Psoas muscle (tissue), 8 donors: ENCODE data around the gene SRSF3. TPM values are rescaled to one million over a fixed set of nuclear protein-coding genes. Genes with fewer than 3 reads are reported as not detected.
"Not testable (repeated sequence)": the region's sequence is repeated elsewhere in the genome, so short reads cannot be mapped to it uniquely, and the experiment has no call there.

Experiments
- ATAC-seq, 4 donors: fragments of 200-7000 bp; cut with Tn5 transposase; one replicate each; pipeline ENCODE4 v1.9.1; 2020; ENCODE audit warnings: moderate library complexity in 3 of 4, mild to moderate bottlenecking in 2 of 4
- DNase-seq, 2 donors: peaks; one replicate each; pipeline ENCODE4 v3.0.0-alpha.2; 2020
- H3K27ac ChIP-seq: fragments of 200-600 bp; one replicate; pipeline ENCODE4 v1.8.0; 2022
- H3K27me3 ChIP-seq, 3 donors: fragments of 200-600 bp in 1 of 3; one replicate each; pipeline versions ENCODE4 v1.6.1 to v1.8.0; 2013 to 2022; ENCODE audit warnings: low read length in 2 of 3, mild to moderate bottlenecking in 2 of 3, moderate library complexity in 1 of 3; ENCODE audit not compliant: insufficient read depth in 3 of 3
- H3K36me3 ChIP-seq, 2 donors: fragments of 200-600 bp in 1 of 2; one replicate each; pipeline versions ENCODE4 v1.6.1 to v1.8.0; 2013 to 2022; ENCODE audit warnings: low read depth in 1 of 2, mild to moderate bottlenecking in 1 of 2, moderate library complexity in 1 of 2; ENCODE audit not compliant: insufficient read depth in 1 of 2
- H3K4me1 ChIP-seq: fragments of 200-600 bp; one replicate; pipeline ENCODE4 v1.8.0; 2022
- H3K4me3 ChIP-seq: fragments of 200-600 bp; one replicate; pipeline ENCODE4 v1.8.0; 2022; ENCODE audit warnings: mild to moderate bottlenecking
- H3K9me3 ChIP-seq: fragments of 200-600 bp; one replicate; pipeline ENCODE4 v1.8.0; 2022
- WGBS, 3 donors: extraction: QIAGEN DNeasy Blood & Tissue Kit; methylation state at CpG; one replicate each; pipeline versions ENCODE4 v1.1.6 to v1.1.7; 2013; 5-methylcytosine and 5-hydroxymethylcytosine counted together
- intact Hi-C, 2 donors: fragments of 100-400 bp; cut with DNase I; formaldehyde crosslinking; loops; one replicate each; pipeline versions ENCODE4 v1.11.0 to v1.14.2; 2022
- polyA plus RNA-seq, 3 donors: library from polyadenylated mRNA; stranded (reverse); fragments of 200-250 nt; gene quantifications; one replicate each; pipeline ENCODE4 v1.2.3, GENCODE V29; 2013
- total RNA-seq, 4 donors: library from RNA; stranded (reverse); fragmentation: NEBNext Ultra II Directional in 2 of 4; extraction: Animal tissue kit (Norgen Biotek cat#: 25700) in 2 of 4; gene quantifications; one replicate each; pipeline versions ENCODE4 v1.2.1 to v1.2.4, GENCODE V29; 2021 to 2023
- TF ChIP-seq, protein P1 (sequence below): fragments of 200-600 bp; IDR thresholded peaks from one replicate; pipeline ENCODE4 v1.8.0; 2022; ENCODE audit warnings: antibody characterized with exemption
- donor health status: healthy with polysubstance abuse.
- donor health status: DM: no; HTN: no; CAD: no; lungs with moderate emphysema.
- donor health status: Bipolar disorder and iron deficiency.
- donor health status: healthy.
- donor health status: DM: yes; HTN: yes; CAD: no.
- donor health status: DM: no; HTN: no; CAD: no.
- donor health status: DM: no; HTN: no; CAD: no.
- donor health status: DM: yes; HTN: yes; CAD: no.

Gene SRSF3
- total and polyA plus RNA-seq, 7 donors = 64.6 to 267 (median 154) TPM

DNA sequence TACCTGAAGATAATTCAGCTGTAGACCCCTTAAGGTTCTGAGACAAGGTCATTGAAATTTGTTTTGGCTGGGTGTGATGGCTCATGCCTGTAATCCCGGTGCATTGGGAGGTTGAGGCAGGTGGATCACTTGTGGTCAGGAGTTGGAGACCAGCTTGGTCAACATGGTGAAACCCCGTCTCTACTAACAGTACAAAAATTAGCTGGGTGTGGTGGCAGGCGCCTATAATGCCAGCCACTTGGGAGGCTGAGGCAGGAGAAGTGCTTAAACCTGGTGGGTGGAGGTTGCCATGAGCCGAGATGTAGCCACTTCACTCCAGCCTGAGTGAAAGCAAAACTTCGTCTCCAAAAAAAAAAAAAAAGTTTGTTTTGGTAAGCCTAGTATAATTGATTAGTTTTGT is 11.0 kb downstream of the SRSF3 start:
- DNase-seq = no peak
- Histone ChIP-seq H3K36me3 (peaks cover 20 to 97% of the 10 kb centered on the region in 2 donors), H3K9me3 (no peaks in the 10 kb centered on the region), H3K4me3 (no peak overlapping the region), H3K4me1 (peaks cover 81% of the 10 kb centered on the region), H3K27ac (no peak overlapping the region), H3K27me3 (no peaks in the 10 kb centered on the region)
- intact Hi-C loops = no loop called here
- ATAC-seq = no peak
- TF ChIP-seq, protein P1, sequence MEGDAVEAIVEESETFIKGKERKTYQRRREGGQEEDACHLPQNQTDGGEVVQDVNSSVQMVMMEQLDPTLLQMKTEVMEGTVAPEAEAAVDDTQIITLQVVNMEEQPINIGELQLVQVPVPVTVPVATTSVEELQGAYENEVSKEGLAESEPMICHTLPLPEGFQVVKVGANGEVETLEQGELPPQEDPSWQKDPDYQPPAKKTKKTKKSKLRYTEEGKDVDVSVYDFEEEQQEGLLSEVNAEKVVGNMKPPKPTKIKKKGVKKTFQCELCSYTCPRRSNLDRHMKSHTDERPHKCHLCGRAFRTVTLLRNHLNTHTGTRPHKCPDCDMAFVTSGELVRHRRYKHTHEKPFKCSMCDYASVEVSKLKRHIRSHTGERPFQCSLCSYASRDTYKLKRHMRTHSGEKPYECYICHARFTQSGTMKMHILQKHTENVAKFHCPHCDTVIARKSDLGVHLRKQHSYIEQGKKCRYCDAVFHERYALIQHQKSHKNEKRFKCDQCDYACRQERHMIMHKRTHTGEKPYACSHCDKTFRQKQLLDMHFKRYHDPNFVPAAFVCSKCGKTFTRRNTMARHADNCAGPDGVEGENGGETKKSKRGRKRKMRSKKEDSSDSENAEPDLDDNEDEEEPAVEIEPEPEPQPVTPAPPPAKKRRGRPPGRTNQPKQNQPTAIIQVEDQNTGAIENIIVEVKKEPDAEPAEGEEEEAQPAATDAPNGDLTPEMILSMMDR = no peak
- 63 to 77% (median 71%) methylated on average over 5 of the region's 5 CpGs for WGBS, 3 donors

DNA sequence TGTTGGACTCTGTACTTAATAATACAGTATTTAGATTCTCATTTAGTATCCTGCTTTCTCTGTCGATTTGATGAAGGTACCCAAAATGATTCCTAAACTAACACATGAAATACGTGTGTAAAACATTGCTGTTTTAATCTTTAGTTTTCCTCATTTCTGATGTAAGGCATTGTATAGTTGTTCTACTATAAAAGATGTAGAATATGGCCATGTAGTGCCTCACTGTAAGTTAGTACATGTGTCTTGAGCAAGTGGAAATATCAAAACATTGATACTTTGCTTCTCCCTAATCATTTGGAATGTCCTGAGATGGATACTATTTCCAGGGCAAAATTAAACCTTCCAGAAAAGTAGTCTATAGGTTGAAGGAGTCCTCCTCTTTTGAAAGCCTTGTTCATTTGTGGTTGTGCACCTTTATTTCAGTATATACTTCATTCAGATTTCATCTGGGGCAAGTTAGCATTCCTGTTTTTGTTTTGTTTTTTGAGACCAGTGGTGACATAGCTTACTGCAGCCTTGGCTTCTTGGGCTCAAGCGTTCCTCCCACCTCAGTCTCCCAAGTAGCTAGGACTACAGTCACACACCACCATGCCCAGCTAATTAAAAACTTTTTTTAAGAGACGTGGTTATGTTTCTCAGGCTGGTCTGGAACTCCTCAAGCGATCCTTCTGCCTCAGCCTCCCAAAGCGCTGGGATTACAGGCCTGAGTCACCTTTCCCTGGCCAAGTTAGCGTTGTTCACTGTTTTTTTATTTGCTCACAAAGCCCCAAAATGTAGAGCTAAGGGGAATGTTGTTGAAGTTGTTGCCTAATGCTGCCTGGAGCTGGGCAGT is 11.6 kb downstream of the SRSF3 start:
- H3K27me3 ChIP-seq = no peaks in the 10 kb centered on the region
- peak overlapping the region; percentile 71 for H3K27ac ChIP-seq
- intact Hi-C loops = no loop called here
- DNase-seq (no peak), ATAC-seq (peak in 1 of 4 donors; percentile 9)
- peaks cover 17 to 96% of the 10 kb centered on the region in 2 donors for H3K36me3 ChIP-seq
- no peaks in the 10 kb centered on the region for H3K9me3 ChIP-seq
- no peak overlapping the region for H3K4me3 ChIP-seq
- TF ChIP-seq, protein P1 = no peak
- peaks cover 76% of the 10 kb centered on the region for H3K4me1 ChIP-seq
- WGBS, 3 donors = 79 to 91% (median 80%) methylated on average over 7 of the region's 7 CpGs

DNA sequence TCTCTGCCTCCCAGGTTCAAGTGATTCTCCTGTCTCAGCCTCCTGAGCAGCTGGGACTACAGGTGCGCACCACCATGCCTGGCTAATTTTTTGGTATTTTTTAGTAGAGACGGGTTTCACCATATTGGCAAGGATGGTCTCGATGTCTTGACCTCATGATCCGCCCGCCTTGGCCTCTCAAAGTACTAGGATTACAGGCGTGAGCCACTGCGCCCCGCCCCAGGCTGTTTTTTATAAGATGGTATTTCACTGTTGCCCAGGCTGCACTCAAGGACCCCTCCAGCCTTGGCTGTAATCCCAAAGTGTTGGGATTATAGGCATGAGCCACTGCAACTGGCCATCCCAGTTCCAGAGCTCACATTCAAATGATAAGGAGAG is 13.1 kb downstream of the SRSF3 start:
- WGBS, 3 donors = 75 to 87% (median 76%) methylated on average over 8 of the region's 8 CpGs
- H3K4me1 ChIP-seq = peaks cover 62% of the 10 kb centered on the region
- H3K4me3 ChIP-seq = peak overlapping the region; percentile 3
- ATAC-seq, H3K27me3 ChIP-seq, H3K9me3 ChIP-seq, DNase-seq, intact Hi-C loops: not testable (repeated sequence)
- H3K27ac ChIP-seq = peak overlapping the region; percentile 71
- H3K36me3 ChIP-seq = peaks cover 10 to 94% of the 10 kb centered on the region in 2 donors

DNA sequence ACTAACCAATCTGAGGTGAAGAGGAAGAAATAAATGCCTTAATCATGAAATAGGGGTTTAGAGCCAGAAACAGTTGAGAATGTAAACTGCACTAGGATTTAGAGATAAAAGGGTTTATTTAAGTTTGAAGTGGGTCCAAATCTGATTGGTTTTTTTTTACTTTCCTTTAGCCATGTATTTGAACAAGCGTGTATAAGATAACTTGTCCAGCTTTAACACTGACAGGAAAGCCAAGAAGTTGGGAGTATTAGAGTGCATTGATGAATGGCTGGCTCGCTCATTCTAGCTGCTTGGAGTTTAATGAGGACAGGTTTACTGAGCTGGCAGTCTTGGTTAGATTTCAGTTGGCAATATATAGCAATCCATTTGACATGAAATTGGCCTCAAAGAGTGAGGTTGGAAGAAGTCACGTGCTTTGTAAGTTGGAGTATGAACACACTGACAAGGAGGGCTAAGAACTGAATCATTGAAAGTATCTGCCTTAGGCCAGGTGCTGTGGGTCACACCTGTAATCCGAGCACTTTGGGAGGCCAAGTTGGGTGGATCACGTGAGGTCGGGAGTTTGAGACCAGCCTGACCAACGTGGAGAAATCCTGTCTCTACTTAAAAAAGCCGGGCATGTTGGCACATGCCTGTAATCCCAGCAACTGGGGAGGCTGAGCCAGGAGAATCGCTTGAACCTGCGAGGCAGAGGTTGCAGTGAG is 13.7 kb downstream of the SRSF3 start:
- TF ChIP-seq, protein P1 = no peak
- Histone ChIP-seq H3K9me3 (no peaks in the 10 kb centered on the region), H3K27me3 (no peaks in the 10 kb centered on the region), H3K36me3 (peaks cover 9 to 94% of the 10 kb centered on the region in 2 donors), H3K4me1 (peaks cover 60% of the 10 kb centered on the region), H3K27ac (peak overlapping the region; percentile 76), H3K4me3 (peak overlapping the region; percentile 3)
- no peak for DNase-seq
- 34 to 45% (median 40%) methylated on average over 10 of the region's 10 CpGs for WGBS, 3 donors
- peak; percentile 56 to 83 (median 72) for ATAC-seq
- intact Hi-C loops = no loop called here
